Ectodermal cell (in vitro differentiated cells): Measurements from ENCODE around the gene PEX14.

Source experiments
- H3K27ac ChIP-seq: 2 replicates; pipeline ENCODE4 v1.7.0; 2013; ENCODE audit warnings: mild to moderate bottlenecking, low read depth, low read length; ENCODE audit not compliant: insufficient read depth, poor library complexity, severe bottlenecking
- H3K27me3 ChIP-seq: 2 replicates; pipeline ENCODE4 v1.7.0; 2013; ENCODE audit warnings: mild to moderate bottlenecking, low read length; ENCODE audit not compliant: insufficient read depth, control insufficient read depth, poor library complexity, severe bottlenecking
- H3K36me3 ChIP-seq: one replicate; pipeline ENCODE4 v1.7.0; 2013; ENCODE audit warnings: low read length; ENCODE audit not compliant: control insufficient read depth, insufficient read depth
- H3K4me1 ChIP-seq: one replicate; pipeline ENCODE4 v1.7.0; 2013; ENCODE audit warnings: low read length; ENCODE audit not compliant: control insufficient read depth, insufficient read depth
- H3K4me3 ChIP-seq: 2 replicates; pipeline ENCODE4 v1.7.0; 2013; ENCODE audit warnings: low read depth, low read length, control low read depth; ENCODE audit not compliant: insufficient read depth
- H3K9me3 ChIP-seq: 2 replicates; pipeline ENCODE4 v1.7.0; 2013; ENCODE audit warnings: mild to moderate bottlenecking, low read length, moderate library complexity; ENCODE audit not compliant: control insufficient read depth
- WGBS, 2 experiments: methylation state at CpG; one replicate each; pipeline ENCODE4 v1.1.7; 2013; ENCODE audit warnings: missing lambda C conversion rate in 2 of 2; 5-methylcytosine and 5-hydroxymethylcytosine counted together

Gene PEX14

DNA sequence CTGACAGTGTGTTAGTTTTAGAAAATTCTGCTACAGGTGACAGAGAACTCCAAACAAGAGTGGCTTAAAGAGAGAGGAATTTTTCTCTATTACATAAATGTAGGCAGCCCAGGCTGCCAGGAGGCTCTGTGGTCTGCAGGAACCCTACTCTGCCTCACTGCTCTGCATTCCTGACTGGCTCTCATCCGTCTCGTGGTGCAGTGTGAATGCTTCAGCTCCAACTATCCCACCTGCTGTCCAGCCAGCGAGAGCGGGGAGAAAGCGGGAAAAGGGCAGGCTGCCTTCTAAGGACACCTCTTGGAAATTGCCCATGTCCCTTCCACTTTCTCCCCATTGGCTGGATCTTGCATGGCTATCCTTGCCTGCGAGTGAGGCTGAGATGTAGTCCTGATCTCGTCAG, 131.3 kb downstream of the PEX14 start:
- no peaks in the 10 kb centered on the region for H3K27me3 ChIP-seq
- H3K9me3 ChIP-seq, result no peaks in the 10 kb centered on the region
- H3K4me1 ChIP-seq, result peaks cover 6% of the 10 kb centered on the region
- no peak overlapping the region for H3K27ac ChIP-seq
- no peaks in the 10 kb centered on the region for H3K36me3 ChIP-seq
- WGBS, 2 experiments, result 83 to 84% methylated on average over 7 of the region's 7 CpGs
- H3K4me3 ChIP-seq, result no peak overlapping the region

DNA sequence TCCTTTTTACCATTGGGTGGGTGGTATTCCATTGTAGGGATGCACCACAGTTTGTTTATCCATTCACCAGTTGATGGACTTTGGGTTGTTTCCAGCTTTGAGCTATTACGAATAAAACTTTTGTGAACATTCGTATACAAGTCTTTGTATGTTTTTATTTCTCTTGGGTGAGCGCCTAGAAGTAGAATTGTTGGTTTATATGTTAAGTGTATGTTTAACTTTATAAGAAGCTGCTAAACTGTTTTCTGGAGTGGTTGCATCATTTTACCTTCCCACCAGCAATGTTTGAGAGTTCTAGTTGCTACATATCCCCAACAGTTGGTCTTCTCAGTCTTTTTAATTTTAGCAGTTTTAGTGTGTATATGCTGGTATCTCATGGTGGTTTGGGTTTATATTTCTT, 132.5 kb downstream of the PEX14 start:
- Histone ChIP-seq H3K36me3 (no peaks in the 10 kb centered on the region), H3K9me3 (no peaks in the 10 kb centered on the region), H3K27me3 (no peaks in the 10 kb centered on the region), H3K27ac (no peak overlapping the region), H3K4me3 (no peak overlapping the region), H3K4me1 (no peaks in the 10 kb centered on the region)
- 94 to 98% methylated on average over 3 of the region's 3 CpGs for WGBS, 2 experiments

DNA sequence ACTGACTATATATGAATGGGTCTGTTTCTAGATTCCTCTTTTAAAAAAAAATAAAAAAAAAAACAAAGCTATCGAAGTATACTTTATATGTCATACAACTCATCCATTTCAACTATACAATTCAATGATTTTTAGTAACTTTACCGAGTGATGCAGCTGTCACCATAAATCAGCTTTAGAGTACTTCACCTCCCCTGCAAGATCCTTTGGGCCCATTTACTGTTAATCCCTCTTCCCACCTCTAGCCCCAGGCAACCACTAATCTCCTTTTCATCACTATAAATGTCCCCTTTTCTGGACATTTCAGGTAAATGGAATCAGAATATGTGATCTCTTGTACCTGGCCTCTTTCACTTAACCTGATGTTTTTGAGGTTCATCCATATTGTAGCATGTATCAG, 133.9 kb downstream of the PEX14 start:
- H3K4me3 ChIP-seq, result no peak overlapping the region
- no peaks in the 10 kb centered on the region for H3K36me3 ChIP-seq
- WGBS, 2 experiments, result 94 to 95% methylated on average over 2 of the region's 2 CpGs
- H3K27ac ChIP-seq, result no peak overlapping the region
- H3K27me3 ChIP-seq, result no peaks in the 10 kb centered on the region
- no peaks in the 10 kb centered on the region for H3K4me1 ChIP-seq
- H3K9me3 ChIP-seq, result no peaks in the 10 kb centered on the region

DNA sequence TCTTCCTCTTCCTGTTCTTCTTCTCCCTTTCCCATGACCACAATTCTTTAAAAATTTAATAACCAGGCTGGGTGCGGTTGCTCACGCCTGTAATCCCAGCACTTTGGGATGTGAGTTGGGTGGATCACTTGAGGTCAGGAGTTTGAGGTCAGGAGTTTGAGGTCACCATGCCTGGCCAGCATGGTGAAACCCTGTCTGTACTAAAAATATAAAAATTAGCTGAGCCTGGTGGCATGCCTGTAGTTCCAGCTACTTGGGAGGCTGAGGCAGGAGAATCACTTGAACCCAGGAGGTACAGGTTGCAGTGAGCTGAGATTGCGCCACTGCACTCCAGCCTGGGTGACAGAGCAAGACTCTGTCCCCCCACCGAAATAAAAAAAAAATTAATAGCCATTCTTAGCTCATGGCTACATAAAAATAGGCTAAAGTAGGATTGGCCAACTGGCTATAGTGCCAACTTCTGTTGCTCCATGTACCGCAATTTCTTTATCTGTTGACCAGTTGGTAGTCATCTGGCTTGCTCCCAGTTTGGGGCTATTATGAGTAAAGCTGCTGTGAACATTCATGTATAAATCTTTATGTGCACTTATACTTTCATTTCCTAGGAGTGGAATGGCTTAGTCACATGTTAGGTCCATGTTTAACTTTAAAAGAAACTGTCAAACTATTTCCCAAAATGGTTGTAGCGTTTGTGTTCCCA, 136.3 kb downstream of the PEX14 start:
- 90 to 93% methylated on average over 6 of the region's 6 CpGs for WGBS, 2 experiments
- no peaks in the 10 kb centered on the region for H3K36me3 ChIP-seq
- peaks cover 6% of the 10 kb centered on the region for H3K4me1 ChIP-seq
- H3K27me3 ChIP-seq, result no peaks in the 10 kb centered on the region
- no peak overlapping the region for H3K27ac ChIP-seq
- no peaks in the 10 kb centered on the region for H3K9me3 ChIP-seq
- H3K4me3 ChIP-seq, result no peak overlapping the region

DNA sequence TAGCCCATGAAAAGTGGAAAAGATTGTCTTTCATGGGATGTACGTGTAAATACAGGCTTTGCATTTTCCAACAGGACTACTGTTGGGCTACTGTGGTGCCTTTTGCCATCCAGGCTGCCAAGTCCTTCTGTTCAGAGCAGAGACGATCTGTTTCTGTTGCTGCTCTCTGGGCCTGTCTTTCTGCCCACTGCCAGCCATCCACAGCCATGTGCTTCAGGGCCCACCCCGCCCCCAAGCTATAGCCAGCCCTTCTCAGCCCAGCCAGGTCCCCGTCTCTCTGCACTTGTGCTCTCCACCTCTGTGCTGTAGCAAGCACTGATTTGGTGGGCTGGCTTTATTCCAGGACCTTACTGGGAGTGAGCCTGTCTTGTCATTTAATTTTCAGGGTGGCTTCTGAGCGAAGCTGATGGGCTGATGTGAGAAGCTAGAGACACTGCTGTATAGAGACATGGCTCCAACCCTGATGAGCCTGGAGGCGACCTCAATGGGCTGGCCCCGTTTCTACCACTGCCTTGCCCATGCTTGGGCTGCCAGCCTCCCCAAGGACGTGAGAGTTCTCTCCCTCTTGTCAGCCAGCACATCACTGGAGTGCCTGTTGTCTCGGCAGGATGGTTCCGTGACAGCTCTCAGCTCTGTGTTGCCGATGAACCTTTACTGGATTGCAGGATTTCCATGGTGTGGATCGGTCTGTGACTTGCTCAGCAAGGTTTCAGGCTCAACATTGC, 137.8 kb downstream of the PEX14 start:
- H3K4me1 ChIP-seq, result peaks cover 6% of the 10 kb centered on the region
- no peak overlapping the region for H3K4me3 ChIP-seq
- H3K27me3 ChIP-seq, result no peaks in the 10 kb centered on the region
- no peaks in the 10 kb centered on the region for H3K36me3 ChIP-seq
- H3K27ac ChIP-seq, result no peak overlapping the region
- H3K9me3 ChIP-seq, result no peaks in the 10 kb centered on the region
- 89% methylated on average over 12 of the region's 12 CpGs for WGBS, 2 experiments

DNA sequence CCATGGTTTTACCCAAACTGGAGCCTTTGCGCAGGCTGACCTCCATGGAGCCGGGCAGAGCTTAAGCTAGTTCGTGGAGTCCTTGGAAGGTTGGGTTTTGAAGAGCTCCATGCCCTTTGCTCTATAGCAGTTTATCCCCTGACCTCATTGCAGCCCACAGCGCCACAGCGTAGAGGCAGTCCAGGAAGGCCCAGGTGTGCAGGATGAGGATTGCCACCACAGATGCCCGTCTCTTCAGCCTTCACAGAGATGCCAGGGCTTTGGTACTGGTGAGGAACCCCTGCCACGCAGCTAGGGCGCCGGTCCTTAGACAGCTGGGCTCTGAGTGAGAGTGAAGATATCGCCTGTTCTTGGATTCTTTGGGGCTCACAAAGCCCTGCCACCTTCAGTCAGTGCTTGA, 138.6 kb downstream of the PEX14 start:
- no peak overlapping the region for H3K27ac ChIP-seq
- WGBS, 2 experiments, result 98% methylated on average over 10 of the region's 10 CpGs
- H3K9me3 ChIP-seq, result no peaks in the 10 kb centered on the region
- peaks cover 6% of the 10 kb centered on the region for H3K4me1 ChIP-seq
- no peaks in the 10 kb centered on the region for H3K36me3 ChIP-seq
- no peaks in the 10 kb centered on the region for H3K27me3 ChIP-seq
- H3K4me3 ChIP-seq, result no peak overlapping the region

DNA sequence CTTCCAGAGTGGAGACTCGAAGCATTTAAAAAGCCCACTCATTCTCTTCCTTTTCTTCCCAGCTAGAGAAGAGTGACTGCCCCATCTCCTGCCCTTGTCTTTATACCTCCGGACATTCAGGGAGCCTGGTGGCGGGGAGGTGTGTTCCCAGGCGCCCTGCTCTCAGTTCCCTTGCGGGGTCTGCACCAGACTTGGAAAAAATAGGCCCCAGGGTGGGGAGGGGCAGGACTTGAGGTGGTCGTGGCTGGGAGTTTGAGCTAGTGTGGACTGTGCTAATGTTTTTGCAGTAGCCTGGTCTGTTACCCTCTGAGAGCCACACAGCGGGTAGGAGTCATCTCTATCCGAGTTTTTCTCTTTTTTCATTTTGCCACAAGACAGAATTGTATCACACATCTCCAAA, 139.1 kb downstream of the PEX14 start:
- Histone ChIP-seq H3K4me1 (peaks cover 6% of the 10 kb centered on the region), H3K36me3 (no peaks in the 10 kb centered on the region), H3K27ac (no peak overlapping the region), H3K9me3 (no peaks in the 10 kb centered on the region), H3K4me3 (no peak overlapping the region), H3K27me3 (no peaks in the 10 kb centered on the region)
- WGBS, 2 experiments, result 90 to 93% methylated on average over 8 of the region's 8 CpGs

DNA sequence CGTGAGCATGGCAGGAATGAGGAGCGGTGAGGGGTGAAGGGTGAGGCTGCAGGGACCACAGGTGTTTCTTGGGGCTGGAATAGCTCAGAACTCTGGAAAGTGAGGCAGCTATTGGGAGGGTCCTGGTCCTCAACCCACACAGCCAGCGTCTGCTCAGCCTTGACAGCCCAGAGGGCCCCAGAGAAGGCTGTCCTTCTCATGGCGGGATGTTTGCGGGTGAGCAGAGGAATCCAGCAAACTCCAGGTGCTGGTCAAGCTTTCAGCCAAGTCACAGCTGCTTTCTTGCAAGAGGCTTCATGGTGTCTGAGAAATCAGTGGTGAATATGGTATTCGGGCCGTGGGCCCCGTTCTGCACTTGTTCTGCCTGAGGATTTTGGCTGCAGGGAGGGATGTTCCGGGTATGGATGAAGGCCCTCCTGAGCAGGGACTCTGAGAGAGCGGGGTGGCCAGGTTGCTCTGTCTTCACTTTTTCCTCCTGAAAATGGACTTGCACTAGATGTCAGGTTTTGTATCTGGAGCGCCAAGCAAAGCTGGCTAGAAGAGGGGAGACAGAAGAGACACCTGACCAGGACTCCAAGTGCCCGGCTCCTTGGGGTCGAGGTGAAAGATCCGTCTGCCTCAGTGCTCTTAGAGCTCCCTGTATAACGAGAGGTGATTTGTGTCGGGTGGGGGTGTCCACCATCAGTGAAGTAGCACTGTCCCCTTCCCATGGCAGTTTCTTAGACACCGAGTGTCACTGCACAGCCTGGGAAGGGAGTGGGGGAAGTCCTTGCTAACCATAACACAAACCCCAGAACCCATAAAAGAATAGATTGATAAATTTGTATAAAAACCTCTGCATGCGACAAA, 139.9 kb downstream of the PEX14 start:
- Histone ChIP-seq H3K36me3 (no peaks in the 10 kb centered on the region), H3K4me1 (peaks cover 6% of the 10 kb centered on the region), H3K27me3 (no peaks in the 10 kb centered on the region), H3K4me3 (no peak overlapping the region), H3K27ac (no peak overlapping the region), H3K9me3 (no peaks in the 10 kb centered on the region)
- 92 to 94% methylated on average over 17 to 18 of the region's 18 CpGs for WGBS, 2 experiments

DNA sequence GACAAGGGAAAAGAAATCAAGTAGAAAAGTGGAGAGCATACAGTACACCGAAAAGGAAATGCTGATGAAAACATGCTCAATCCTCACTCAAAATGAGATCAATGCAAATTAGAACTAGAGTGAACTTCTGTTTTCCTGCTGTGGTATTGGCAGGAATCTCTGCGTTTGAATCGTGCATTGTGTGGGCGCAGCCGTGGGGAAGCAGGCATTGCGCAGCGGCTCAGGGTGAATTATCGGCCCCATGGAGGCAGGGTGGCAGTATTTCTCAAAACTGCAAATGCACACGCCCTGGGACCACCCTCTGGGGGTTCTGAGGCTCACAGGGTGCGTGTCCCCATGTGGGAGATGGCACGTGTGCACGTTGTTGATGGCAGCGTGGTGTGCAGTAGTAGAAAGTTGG, 140.6 kb downstream of the PEX14 start:
- peaks cover 6% of the 10 kb centered on the region for H3K4me1 ChIP-seq
- H3K27ac ChIP-seq, result no peak overlapping the region
- no peaks in the 10 kb centered on the region for H3K36me3 ChIP-seq
- H3K9me3 ChIP-seq, result no peaks in the 10 kb centered on the region
- WGBS, 2 experiments, result 91 to 93% methylated on average over 13 of the region's 13 CpGs
- H3K4me3 ChIP-seq, result no peak overlapping the region
- no peaks in the 10 kb centered on the region for H3K27me3 ChIP-seq
